C4-2B (cell line): ENCODE measurements around the gene SP2.

ENCODE experiments used
- CTCF ChIP-seq: fragments of 450-650 bp; conservative IDR thresholded peaks from 2 replicates; pipeline ENCODE4 v1.5.1; 2017; ENCODE audit warnings: mild to moderate bottlenecking
- ZFX ChIP-seq: fragments of 450-650 bp; IDR thresholded peaks from 2 replicates; pipeline ENCODE4 v1.6.1; 2017

- TF ChIP-seq CTCF, result no peak
- TF ChIP-seq ZFX, result no peak
Measured at GRCh38 chr17:47860386-47860785, 35.6 kb upstream of the SP2 start.
